EH (cell line): ENCODE data around the gene ZFAND3.
A peak's percentile ranks its signal among the peaks of the same experiment; 100 is the strongest.
"Not testable (repeated sequence)": the region's sequence is repeated elsewhere in the genome, so short reads cannot be mapped to it uniquely, and the experiment has no call there.

Experiments used
- DNase-seq: peaks from one replicate; pipeline ENCODE4 v3.0.0-alpha.2; 2015; ENCODE audit warnings: low read depth

The ZFAND3 gene

GRCh38 chr6:38091613-38092012 lies 272.1 kb downstream of the ZFAND3 start:
- DNase-seq: no peak

GRCh38 chr6:38092465-38092864 lies 272.9 kb downstream of the ZFAND3 start:
- no peak for DNase-seq

DNA sequence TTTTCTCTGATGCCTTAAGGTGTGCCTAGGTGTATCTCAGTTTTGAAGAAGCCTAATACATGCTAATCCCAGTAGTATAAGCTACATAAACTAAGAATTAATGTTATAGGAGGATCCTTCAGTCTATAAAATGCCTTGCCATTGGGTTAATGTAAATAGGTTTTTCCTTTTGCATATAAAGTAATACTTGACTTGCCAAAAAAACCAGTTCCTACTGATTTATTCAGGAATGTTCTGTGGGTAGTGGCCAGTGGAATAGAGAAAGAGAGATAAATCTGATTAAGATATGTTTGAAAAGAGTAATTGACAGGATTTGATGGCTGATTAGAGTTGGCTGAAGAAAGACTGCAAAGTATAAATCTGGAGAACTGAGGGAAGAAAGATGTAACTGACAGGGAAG lies 273.4 kb downstream of the ZFAND3 start:
- no peak for DNase-seq

DNA sequence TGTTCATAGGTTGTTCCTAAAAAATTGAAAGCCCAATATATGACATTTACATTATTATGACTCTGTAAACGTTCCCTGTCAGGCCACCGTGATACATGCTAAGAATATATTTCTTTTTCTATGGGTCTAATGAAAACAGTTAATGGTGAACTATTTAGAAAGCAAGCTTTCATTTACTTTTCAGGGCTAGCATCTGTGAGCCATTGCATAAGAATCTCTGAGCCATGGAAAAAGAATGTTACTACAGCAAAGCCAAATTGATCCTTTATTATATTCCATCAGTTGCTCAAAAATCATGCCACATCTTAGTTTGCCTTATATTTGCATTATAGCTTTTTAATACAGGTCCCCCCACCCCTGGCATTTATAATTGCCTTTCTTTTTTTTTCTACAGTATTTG lies 275.5 kb downstream of the ZFAND3 start:
- DNase-seq: peak; percentile 75

DNA sequence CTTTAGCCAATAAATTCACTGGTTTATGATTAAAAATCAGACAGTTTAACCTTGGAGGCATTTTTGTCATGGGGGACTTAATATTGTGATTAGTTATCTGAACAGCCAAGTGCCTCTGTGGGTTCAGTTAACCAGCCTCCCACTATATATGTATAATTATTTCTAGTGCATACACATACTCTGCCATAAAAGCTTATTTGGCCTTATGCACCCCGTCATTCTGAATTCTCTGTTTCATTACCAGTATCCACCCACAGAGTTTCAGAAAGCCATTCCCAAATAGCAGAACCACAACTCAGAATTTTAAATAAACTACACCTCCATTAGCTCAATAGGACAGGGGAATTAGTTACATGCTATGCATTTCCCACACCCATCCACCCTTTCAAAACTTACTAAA lies 279.7 kb downstream of the ZFAND3 start:
- no peak for DNase-seq

DNA sequence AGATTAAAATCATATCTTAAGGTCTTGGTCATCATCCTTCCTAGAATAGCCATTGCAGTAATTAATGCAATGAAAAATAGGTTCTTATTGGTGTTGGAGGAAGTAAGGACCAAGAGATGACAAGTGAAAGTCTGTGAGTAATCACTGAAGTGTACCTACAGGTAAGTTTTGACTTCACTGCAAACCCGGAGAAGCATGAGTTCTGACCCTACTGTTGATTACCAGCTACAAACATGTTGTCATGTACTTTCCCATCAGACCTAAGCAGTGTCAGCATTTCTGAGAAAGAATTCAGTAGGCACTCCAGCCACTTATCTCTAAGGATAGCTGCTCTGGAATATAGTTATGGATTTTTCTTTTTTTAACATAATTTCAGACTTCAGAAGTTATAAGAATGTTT lies 280.9 kb downstream of the ZFAND3 start:
- no peak for DNase-seq

DNA sequence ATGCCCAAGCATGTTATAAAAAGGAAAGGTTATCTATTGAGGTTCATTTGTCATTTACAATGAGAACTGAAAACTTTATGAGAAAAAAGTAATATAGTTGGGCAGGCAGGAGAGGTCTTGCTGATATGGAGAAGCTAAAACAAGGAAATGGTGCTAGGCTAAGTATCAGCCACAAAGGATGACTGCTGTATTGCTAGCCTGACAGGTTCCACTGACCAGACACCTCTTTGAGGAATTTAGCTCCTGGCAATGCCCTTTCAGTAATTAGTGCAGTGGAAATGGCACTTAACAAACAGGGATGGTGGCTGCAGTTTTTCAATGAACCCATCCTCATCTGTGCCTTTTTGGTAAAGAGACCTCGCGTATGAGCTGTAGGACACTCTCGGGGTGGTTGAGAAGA lies 284.4 kb downstream of the ZFAND3 start:
- no peak for DNase-seq

- no peak for DNase-seq
Measured at GRCh38 chr6:38105066-38105465, 285.5 kb downstream of the ZFAND3 start.

GRCh38 chr6:38107073-38107472 lies 287.5 kb downstream of the ZFAND3 start:
- DNase-seq: no peak

- no peak for DNase-seq
Measured at GRCh38 chr6:38110481-38110971, 291.0 kb downstream of the ZFAND3 start.

- no peak for DNase-seq
Measured at GRCh38 chr6:38112181-38112580, 292.7 kb downstream of the ZFAND3 start.

DNA sequence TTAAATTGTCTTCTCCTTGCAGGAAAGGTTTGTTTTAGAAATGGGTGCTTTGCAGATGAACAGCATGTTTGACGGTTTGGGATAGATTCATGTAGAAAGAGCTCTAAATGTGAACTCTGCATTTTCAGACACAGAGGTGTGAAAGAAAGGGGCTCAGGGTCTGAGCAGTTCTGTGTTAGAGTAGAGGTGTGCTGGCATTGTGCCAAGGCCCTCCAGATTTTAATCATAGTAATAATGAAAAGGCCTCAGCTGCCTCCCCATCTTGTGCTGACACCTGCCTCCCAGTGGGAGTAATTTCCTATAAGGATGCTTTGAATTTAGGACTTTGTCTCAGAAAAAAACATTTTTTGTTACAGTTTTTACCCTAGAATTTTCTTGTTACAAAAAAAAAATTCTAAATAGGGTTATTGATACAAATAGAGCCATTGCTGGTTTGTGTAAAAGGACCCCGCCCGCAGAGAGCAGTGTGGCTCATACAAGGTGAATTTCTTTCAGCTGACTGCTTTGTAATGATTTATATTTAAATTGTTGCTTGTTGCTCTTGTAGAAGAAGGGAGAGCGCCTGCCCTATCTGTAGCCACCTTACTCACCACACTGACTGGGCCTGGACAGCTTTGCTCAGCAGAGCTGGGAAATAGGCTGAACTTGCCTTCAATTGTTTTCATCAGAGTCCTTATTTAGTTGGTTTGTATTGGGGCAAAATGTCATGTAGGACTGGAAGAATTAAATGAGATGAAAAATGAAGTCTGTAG lies 294.5 kb downstream of the ZFAND3 start:
- DNase-seq: no peak

DNA sequence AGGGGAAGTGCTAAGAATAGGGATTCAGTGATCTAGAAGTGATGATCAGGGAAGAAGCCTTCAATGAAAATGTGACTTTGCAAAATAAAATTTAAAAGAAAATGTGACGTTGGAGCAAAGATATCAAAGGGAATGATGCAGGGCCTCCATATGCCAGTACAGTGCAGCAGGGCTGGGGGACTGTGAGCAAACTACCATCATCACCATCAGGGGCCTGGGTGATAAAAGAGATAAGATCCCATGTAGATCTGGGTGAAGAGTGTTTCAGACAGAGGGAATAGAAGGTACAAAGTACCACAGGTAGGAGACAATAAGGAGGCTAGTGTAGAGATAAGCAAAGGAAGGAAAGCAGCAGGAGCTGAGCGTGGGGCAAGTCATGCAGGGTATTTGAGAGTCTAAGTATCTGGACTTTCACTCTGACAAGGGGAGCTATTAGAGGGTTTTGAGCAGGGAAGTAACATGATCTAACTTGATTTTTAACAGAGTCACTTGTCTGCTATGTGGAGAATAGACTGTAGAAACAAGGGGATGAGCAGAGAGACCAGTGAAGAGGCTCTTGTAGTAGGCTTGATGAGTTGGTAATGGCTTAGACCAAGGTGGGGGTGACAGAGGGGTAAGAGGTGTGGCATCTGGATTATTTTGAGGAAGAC lies 295.6 kb downstream of the ZFAND3 start:
- no peak for DNase-seq

- no peak for DNase-seq
Measured at GRCh38 chr6:38115626-38116008, 296.1 kb downstream of the ZFAND3 start.

GRCh38 chr6:38116248-38116647 lies 296.7 kb downstream of the ZFAND3 start:
- DNase-seq: no peak

DNA sequence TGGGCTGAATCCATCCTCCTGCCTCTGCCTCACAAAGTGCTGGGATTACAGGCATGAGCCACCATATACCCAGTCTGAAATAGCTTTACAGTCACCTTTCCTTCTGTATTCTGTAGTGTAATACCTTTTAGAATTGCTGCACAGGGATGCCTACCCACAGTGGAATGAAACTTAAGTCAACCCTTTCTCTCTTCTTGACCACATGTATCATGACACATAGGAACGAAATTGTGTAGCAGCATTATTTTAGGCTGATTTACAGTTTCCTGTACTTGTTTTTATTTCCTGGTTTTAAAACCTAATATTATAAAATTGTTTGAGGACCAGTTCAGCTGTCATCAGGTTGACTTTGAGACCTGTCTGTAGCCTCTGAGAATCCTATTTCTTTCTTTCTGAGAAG lies 297.8 kb downstream of the ZFAND3 start:
- peak; percentile 57 for DNase-seq

DNA sequence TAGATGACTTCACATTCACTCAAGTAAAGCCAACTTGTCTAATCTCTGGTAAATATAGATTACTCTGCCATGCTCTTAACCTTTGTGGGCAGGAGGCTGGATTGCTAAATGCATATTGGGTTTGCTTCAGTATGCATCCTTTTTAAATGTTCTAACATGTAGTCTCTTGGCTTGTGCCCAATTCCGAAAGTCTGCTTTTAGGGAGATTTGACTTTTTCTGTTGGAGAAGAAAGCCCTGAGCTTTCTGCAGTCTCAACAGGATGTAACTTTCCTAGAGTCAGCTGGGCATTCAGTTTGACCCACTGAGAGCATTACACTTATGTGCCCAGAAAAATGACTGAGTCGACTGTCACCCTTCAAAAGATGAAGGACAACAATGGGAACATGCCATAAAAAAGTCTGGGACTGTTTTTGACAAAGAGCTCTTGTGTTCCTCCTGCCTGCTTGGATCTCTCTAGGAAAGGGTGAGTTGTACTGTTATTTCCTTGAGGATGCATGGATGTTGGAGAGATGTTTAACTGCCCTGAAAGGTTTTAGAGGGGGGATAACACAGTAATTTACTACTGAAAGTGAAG lies 299.4 kb downstream of the ZFAND3 start:
- no peak for DNase-seq

DNA sequence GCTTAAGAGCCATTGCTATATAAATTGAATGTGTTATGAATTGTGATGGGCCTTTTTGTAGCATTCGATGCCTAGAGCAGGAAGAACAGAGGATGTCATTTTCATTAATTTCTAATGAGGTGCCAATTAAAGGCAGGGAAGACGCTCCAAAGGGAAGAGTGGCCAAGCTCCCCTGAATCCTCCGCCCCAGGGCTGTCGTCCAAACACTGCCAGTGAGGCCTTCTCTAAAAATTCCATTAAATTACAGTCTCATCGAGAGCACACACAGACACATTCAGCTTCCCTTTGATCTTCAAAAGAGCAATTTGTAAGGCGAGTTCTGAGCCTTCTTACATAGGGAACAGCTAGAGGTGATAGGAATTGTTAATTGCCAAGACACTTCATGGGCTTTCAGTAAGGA lies 300.0 kb downstream of the ZFAND3 start:
- no peak for DNase-seq

DNA sequence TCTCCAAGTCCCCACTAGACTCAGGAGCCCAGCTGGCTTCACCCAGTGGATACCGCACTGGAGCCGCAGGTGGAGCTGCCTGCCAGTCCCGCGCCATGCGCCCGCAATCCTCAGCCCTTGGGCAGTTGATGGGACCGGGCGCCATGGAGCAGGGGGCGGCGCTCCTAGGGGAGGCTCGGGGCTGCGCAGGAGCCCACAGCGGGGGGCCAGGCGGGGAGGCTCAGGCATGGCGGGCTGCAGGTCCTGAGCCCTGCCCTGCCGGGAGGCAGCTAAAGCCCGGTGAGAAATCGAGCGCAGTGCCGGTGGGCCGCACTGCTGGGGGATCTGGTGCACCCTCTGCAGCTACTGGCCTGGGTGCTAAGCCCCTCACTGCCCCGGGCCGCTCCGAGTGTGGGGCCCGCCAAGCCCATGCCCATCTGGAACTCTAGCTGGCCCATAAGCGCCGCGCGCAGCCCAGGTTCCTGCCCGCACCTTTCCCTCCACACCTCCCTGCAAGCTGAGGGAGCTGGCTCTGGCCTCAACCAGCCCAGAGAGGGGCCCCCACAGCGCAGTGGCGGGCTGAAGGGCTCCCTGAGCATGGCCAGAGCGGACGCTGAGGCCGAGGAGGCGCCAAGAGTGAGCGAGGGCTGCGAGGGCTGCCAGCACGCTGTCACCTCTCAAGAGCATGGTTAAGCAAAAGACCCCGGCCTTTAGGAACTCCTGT lies 304.8 kb downstream of the ZFAND3 start:
- DNase-seq: not testable (repeated sequence)

- DNase-seq: no peak
Measured at GRCh38 chr6:38127284-38127683, 307.8 kb downstream of the ZFAND3 start.

DNA sequence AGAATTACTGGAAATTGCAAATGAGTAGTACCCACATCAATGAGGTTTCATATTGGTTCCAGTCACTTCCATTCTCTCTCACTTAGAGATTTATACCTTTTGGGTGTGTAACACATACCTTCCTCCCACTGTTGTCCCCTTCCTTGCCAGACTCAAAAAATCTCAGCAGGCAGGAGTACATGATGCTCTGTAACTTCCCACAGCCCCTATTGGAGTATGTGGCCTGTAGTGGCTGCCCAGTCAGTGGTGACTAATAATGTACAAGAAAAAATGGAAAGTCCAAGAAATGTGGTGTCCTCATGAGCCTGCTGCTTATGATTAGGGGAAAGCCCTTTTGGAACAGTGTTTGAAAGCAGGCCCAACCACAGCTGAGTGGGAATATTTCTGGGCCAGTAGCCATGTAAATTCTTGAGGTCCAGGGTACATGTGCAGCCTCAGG lies 312.0 kb downstream of the ZFAND3 start:
- peak; percentile 98 for DNase-seq

DNA sequence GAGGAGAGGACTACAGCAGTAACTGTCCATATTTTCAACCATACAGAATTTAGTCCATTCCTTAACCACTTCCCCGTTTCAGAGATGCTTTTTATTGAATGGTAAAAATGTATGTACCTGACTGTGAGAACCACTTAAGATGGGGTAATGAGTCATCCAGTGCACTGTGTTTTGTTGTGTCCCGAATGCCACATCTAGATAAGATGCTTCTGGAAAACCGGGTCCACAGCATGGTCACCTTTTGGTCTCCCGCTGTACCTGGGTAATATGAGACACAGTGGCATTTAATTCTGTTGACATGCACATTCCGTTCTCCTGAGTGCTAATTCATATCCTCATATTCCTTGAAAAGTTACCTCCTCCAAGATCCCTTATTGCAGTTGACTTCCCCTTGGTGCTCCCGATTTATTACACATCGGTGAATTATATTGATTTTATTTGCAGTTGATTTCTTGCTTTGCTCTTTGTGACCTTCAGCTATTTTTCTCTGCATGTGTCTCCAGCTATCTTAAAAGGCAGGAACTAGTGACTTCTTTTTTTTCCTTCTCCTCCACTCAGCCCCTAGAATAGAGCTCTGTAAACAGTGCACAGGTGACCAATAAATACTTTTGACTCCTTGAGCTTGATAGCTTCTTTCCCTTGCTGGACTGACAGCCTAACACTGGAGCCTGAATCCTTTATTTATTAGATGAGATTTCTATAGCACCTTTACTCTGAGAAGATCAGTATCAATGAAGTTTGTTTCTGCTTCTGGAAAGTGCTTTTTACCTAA lies 314.6 kb downstream of the ZFAND3 start:
- DNase-seq: no peak
